ENCODE data around the gene CASP5. TPM values are rescaled to one million over a fixed set of nuclear protein-coding genes. Genes with fewer than 3 reads are reported as not detected.

CASP5 gene
- total and polyA plus RNA-seq, 12 donors = 0.27 to 4.2 (median 0.81) TPM; not detected in 6

DNA sequence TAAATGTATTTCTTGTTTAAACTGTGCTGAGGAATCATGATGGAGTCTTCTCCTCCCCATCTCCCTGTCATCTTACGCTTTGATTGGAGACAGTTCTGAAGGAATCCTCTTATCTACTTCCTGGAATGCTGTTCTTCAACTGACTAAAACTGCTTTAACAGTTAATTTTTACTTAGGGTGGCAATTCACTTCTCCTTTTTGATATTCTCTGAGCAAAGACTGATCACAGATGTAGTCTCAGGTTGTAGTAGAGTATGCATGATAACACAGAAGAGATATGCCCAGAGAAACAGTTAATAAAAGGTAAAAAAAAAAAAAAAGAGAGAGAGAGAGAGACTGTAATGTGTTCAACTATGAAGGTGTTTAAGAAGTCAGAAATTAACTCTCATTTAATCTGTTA is 1.4 kb upstream of the CASP5 start:
- no peaks in the 10 kb centered on the region for H3K4me1 ChIP-seq (replicated peaks in 1 of 2)
- intact Hi-C loops (cut with DNase I) = no loop called here

GRCh38 chr11:105022527-105022926 is 441 bp downstream of the CASP5 start:
- TF ChIP-seq, protein P1, sequence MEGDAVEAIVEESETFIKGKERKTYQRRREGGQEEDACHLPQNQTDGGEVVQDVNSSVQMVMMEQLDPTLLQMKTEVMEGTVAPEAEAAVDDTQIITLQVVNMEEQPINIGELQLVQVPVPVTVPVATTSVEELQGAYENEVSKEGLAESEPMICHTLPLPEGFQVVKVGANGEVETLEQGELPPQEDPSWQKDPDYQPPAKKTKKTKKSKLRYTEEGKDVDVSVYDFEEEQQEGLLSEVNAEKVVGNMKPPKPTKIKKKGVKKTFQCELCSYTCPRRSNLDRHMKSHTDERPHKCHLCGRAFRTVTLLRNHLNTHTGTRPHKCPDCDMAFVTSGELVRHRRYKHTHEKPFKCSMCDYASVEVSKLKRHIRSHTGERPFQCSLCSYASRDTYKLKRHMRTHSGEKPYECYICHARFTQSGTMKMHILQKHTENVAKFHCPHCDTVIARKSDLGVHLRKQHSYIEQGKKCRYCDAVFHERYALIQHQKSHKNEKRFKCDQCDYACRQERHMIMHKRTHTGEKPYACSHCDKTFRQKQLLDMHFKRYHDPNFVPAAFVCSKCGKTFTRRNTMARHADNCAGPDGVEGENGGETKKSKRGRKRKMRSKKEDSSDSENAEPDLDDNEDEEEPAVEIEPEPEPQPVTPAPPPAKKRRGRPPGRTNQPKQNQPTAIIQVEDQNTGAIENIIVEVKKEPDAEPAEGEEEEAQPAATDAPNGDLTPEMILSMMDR (IDR thresholded peaks at IDR 0.05) = no peak
- no peak for TF ChIP-seq POLR2A (IDR thresholded peaks at IDR 0.05)
- no peak overlapping the region for H3K4me3 ChIP-seq
- 32 to 48% (median 40%) methylated on average over 2 of the region's 2 CpGs for WGBS, 4 donors

More for the DNA sequence above, 1.4 kb upstream of the CASP5 start:
- no peak for TF ChIP-seq POLR2A (IDR thresholded peaks at IDR 0.05)
- TF ChIP-seq, protein P1 (IDR thresholded peaks at IDR 0.05) = no peak
- DNase-seq = no peak
- Histone ChIP-seq H3K36me3 (replicated peaks in 1 of 2) (peaks cover 0 to 12% of the 10 kb centered on the region in 2 donors), H3K27ac (no peak overlapping the region), H3K9me3 (replicated peaks in 1 of 3) (no peaks in the 10 kb centered on the region), H3K27me3 (no peaks in the 10 kb centered on the region), H3K4me3 (no peak overlapping the region)
- 50 to 83% (median 82%) methylated on average over 1 of the region's 1 CpG for WGBS, 4 donors

GRCh38 chr11:105007463-105007862 is 15.5 kb downstream of the CASP5 start:
- H3K36me3 ChIP-seq (replicated peaks in 1 of 2) = no peaks in the 10 kb centered on the region
- no peaks in the 10 kb centered on the region for H3K9me3 ChIP-seq (replicated peaks in 1 of 3)
- no peaks in the 10 kb centered on the region for H3K27me3 ChIP-seq
- H3K4me1 ChIP-seq (replicated peaks in 1 of 2) = no peaks in the 10 kb centered on the region
- intact Hi-C loops (cut with DNase I) = no loop called here
- H3K27ac ChIP-seq = no peak overlapping the region
- TF ChIP-seq, protein P1 (IDR thresholded peaks at IDR 0.05) = no peak
- TF ChIP-seq POLR2A (IDR thresholded peaks at IDR 0.05) = no peak
- H3K4me3 ChIP-seq = no peak overlapping the region
- no peak for DNase-seq

More at GRCh38 chr11:105022527-105022926, 441 bp downstream of the CASP5 start:
- intact Hi-C loops (cut with DNase I) = no loop called here
- H3K27me3 ChIP-seq = no peaks in the 10 kb centered on the region
- no peaks in the 10 kb centered on the region for H3K9me3 ChIP-seq (replicated peaks in 1 of 3)
- no peaks in the 10 kb centered on the region for H3K4me1 ChIP-seq (replicated peaks in 1 of 2)
- peaks cover 0 to 12% of the 10 kb centered on the region in 2 donors for H3K36me3 ChIP-seq (replicated peaks in 1 of 2)
- no peak for DNase-seq
- H3K27ac ChIP-seq = peak overlapping the region in 1 of 5 donors; percentile 6

- no peaks in the 10 kb centered on the region for H3K27me3 ChIP-seq
- no peaks in the 10 kb centered on the region for H3K9me3 ChIP-seq (replicated peaks in 1 of 3)
- no peak for DNase-seq
- no peaks in the 10 kb centered on the region for H3K4me1 ChIP-seq (replicated peaks in 1 of 2)
- H3K4me3 ChIP-seq = no peak overlapping the region
- H3K27ac ChIP-seq = no peak overlapping the region
- TF ChIP-seq, protein P1 (IDR thresholded peaks at IDR 0.05) = no peak
- no peak for TF ChIP-seq POLR2A (IDR thresholded peaks at IDR 0.05)
- H3K36me3 ChIP-seq (replicated peaks in 1 of 2) = no peaks in the 10 kb centered on the region
- intact Hi-C loops (cut with DNase I) = no loop called here
- WGBS, 4 donors = 69 to 87% (median 85%) methylated on average over 3 of the region's 3 CpGs
Measured at GRCh38 chr11:105005451-105005845, 17.5 kb downstream of the CASP5 start.

All from adrenal gland (tissue), 12 donors.